Measurements from ENCODE around the gene CCDC28B.

The CCDC28B gene

DNA sequence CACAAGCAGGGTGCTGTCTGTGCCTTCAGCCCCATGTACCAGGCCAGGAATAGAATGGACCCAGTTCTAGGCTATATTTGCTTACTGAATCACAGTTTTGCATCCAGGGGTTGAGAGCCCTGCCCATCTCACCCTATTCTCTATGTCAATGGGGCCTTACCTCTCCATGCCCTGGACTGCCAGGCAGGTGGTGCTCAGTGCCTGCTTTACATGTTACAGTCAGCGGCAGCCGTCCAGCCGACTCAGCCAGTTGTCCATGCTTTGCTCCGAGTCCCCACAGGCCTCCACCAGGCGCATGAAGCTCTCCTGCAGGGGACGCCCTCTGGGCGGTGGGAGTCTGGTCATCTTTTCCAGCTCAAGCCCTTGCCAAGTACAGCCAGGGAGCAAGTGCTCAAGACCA is 34.4 kb downstream of the CCDC28B start:
- no peak overlapping the region for H3K4me3 ChIP-seq (ENCODE audit: low read depth, low read length)
- no peak for DNase-seq (ENCODE audit: low read depth)
- TF ChIP-seq, protein P1, sequence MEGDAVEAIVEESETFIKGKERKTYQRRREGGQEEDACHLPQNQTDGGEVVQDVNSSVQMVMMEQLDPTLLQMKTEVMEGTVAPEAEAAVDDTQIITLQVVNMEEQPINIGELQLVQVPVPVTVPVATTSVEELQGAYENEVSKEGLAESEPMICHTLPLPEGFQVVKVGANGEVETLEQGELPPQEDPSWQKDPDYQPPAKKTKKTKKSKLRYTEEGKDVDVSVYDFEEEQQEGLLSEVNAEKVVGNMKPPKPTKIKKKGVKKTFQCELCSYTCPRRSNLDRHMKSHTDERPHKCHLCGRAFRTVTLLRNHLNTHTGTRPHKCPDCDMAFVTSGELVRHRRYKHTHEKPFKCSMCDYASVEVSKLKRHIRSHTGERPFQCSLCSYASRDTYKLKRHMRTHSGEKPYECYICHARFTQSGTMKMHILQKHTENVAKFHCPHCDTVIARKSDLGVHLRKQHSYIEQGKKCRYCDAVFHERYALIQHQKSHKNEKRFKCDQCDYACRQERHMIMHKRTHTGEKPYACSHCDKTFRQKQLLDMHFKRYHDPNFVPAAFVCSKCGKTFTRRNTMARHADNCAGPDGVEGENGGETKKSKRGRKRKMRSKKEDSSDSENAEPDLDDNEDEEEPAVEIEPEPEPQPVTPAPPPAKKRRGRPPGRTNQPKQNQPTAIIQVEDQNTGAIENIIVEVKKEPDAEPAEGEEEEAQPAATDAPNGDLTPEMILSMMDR (IDR thresholded peaks at IDR 0.05; ENCODE audit: insufficient read depth, low read depth, low read length, missing control alignments) = no peak

DNA sequence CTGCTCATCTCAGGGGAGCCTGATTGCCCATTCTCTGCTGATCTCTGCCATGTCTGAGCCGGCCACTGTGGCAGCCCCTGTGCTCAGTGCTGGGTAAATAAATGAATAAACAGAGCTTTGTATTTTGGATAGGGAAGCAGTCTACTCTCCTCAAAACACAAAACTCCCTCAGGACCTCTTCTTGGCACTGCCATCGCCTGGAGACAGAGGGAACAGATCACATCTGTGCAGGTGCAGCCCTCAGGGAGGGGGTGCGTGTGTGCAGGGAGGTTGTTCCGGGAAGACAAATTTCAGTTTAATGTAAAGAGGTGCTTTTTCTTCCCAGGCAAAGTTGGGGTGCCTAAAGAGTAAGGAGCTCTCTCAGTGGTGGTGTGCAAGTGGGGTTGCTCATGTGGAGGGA is 38.9 kb downstream of the CCDC28B start:
- no peak for DNase-seq (ENCODE audit: low read depth)
- TF ChIP-seq, protein P1 (IDR thresholded peaks at IDR 0.05; ENCODE audit: insufficient read depth, low read depth, low read length, missing control alignments) = no peak
- H3K4me3 ChIP-seq (ENCODE audit: low read depth, low read length) = no peak overlapping the region

DNA sequence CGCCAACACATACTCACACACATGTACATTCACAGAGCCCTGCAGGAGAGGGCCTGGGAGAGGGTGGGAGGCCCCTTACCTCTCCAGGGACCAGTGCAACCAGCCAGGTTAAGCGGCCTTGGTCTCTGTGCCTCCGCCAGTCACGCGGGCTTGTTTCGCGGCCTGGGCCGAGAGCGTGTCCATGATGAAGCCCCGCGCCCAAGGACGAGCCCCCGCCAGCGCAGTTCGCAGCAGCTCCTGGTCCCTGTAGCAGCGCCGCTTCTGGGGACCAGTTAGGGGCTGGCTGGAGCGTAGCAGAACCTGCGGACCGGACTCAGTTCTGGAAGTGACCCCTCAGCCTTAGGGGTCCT is 39.4 kb downstream of the CCDC28B start:
- TF ChIP-seq, protein P1 (IDR thresholded peaks at IDR 0.05; ENCODE audit: insufficient read depth, low read depth, low read length, missing control alignments) = no peak
- DNase-seq (ENCODE audit: low read depth) = no peak
- no peak overlapping the region for H3K4me3 ChIP-seq (ENCODE audit: low read depth, low read length)

- peak overlapping the region; percentile 62 for H3K4me3 ChIP-seq (ENCODE audit: low read depth, low read length)
- TF ChIP-seq, protein P1 (IDR thresholded peaks at IDR 0.05; ENCODE audit: insufficient read depth, low read depth, low read length, missing control alignments) = peak; percentile 11
- DNase-seq (ENCODE audit: low read depth) = peak; percentile 44
These were observed 40.0 kb downstream of the CCDC28B start for GRCh38 chr1:32240140-32240951.

GRCh38 chr1:32241001-32241763 is 40.8 kb downstream of the CCDC28B start:
- TF ChIP-seq, protein P1 (IDR thresholded peaks at IDR 0.05; ENCODE audit: insufficient read depth, low read depth, low read length, missing control alignments) = no peak
- H3K4me3 ChIP-seq (ENCODE audit: low read depth, low read length) = peak overlapping the region; percentile 62
- peak; percentile 37 for DNase-seq (ENCODE audit: low read depth)

GRCh38 chr1:32242341-32242851 is 42.0 kb downstream of the CCDC28B start:
- DNase-seq (ENCODE audit: low read depth) = peak; percentile 49
- no peak overlapping the region for H3K4me3 ChIP-seq (ENCODE audit: low read depth, low read length)
- TF ChIP-seq, protein P1 (IDR thresholded peaks at IDR 0.05; ENCODE audit: insufficient read depth, low read depth, low read length, missing control alignments) = no peak

All from GM12865 (cell line).